Erythroblast (primary cell): ENCODE measurements around the gene TNFAIP8.

Source experiments
- GATA1 ChIP-seq: IDR thresholded peaks from 2 replicates; pipeline ENCODE4 v1.6.1; 2011; ENCODE audit warnings: low read depth, mild to moderate bottlenecking, control low read depth, low read length, moderate library complexity
- POLR2A ChIP-seq: IDR thresholded peaks from 2 replicates; pipeline ENCODE4 v1.6.1; 2011; ENCODE audit warnings: mild to moderate bottlenecking, low read length

- TF ChIP-seq POLR2A (no peak), GATA1 (no peak)
Observed at GRCh38 chr5:119445544-119445943, 89.7 kb downstream of the TNFAIP8 start.
